ENCODE measurements around the gene SFRP2.

GRCh38 chr4:153822316-153822715 lies 33.4 kb upstream of the SFRP2 start:
- no peak for TF ChIP-seq CTCF (conservative IDR thresholded peaks at IDR 0.05 in 1 of 2, IDR thresholded peaks at IDR 0.05 in 1 of 2; ENCODE audit: extremely low read depth in 1 of 2, insufficient read depth in 1 of 2, low read depth in 1 of 2, low read length in 2 of 2)
- TF ChIP-seq EZH2 (IDR thresholded peaks at IDR 0.05; ENCODE audit: borderline replicate concordance, low read length), result no peak
